ENCODE data around the gene SFRP5.

Gene SFRP5

GRCh38 chr10:97812696-97813095 is 40.9 kb upstream of the SFRP5 start:
- no peak for TF ChIP-seq CTCF (IDR thresholded peaks at IDR 0.05; ENCODE audit: control extremely low read depth, extremely low read depth, low read depth, missing control alignments)
- CTCF ChIA-PET = no interaction called here
- POLR2A ChIA-PET = no interaction called here
- no peak for DNase-seq (ENCODE audit: extremely low spot score)

- TF ChIP-seq CTCF (IDR thresholded peaks at IDR 0.05; ENCODE audit: control extremely low read depth, extremely low read depth, low read depth, missing control alignments) = no peak
- DNase-seq (ENCODE audit: extremely low spot score) = no peak
- ChIA-PET POLR2A (no interaction called here), CTCF (interaction anchor here (1.4 kb wide), 1 partner anchor 20 kb away, joined by 7 read pairs; no protein-coding TSS in a partner anchor)
Measured at GRCh38 chr10:97811958-97812357, 40.2 kb upstream of the SFRP5 start.

GRCh38 chr10:97810446-97810845 is 38.6 kb upstream of the SFRP5 start:
- ChIA-PET POLR2A (no interaction called here), CTCF (interaction anchor here (1.4 kb wide), 1 partner anchor 18 kb away, joined by 5 read pairs; no protein-coding TSS in a partner anchor)
- DNase-seq (ENCODE audit: extremely low spot score) = no peak
- TF ChIP-seq CTCF (IDR thresholded peaks at IDR 0.05; ENCODE audit: control extremely low read depth, extremely low read depth, low read depth, missing control alignments) = no peak

- ChIA-PET CTCF (interaction anchor here (2.9 kb wide), 1 partner anchor 14 kb away, joined by 7 read pairs; no protein-coding TSS in a partner anchor), POLR2A (no interaction called here)
- no peak for TF ChIP-seq CTCF (IDR thresholded peaks at IDR 0.05; ENCODE audit: control extremely low read depth, extremely low read depth, low read depth, missing control alignments)
- no peak for DNase-seq (ENCODE audit: extremely low spot score)
Measured at GRCh38 chr10:97805949-97806348, 34.1 kb upstream of the SFRP5 start.

GRCh38 chr10:97805096-97805884 is 33.5 kb upstream of the SFRP5 start:
- DNase-seq (ENCODE audit: extremely low spot score) = no peak
- POLR2A ChIA-PET = no interaction called here
- no peak for TF ChIP-seq CTCF (IDR thresholded peaks at IDR 0.05; ENCODE audit: control extremely low read depth, extremely low read depth, low read depth, missing control alignments)
- CTCF ChIA-PET = no interaction called here

GRCh38 chr10:97801422-97801821 is 29.6 kb upstream of the SFRP5 start:
- no peak for DNase-seq (ENCODE audit: extremely low spot score)
- TF ChIP-seq CTCF (IDR thresholded peaks at IDR 0.05; ENCODE audit: control extremely low read depth, extremely low read depth, low read depth, missing control alignments) = no peak
- ChIA-PET POLR2A (no interaction called here), CTCF (interaction anchor here (0.8 to 1.7 kb wide), 4 partner anchors 9 to 241 kb away, joined by 3 to 4 read pairs (median 3); no protein-coding TSS in a partner anchor)

All from GM10248 (cell line).